ENCODE data around the gene ARAP1. TPM values are rescaled to one million over a fixed set of nuclear protein-coding genes. Genes with fewer than 3 reads are reported as not detected.

The ARAP1 gene
- total RNA-seq, 3 donors from 2014 or later, result 85.9 to 109 (median 97.0) TPM

- DNase-seq (ENCODE audit: low spot score in 2 of 2), result no peak
- intact Hi-C loops (cut with DNase I; ENCODE audit: low total_unique reads), result loop anchor here (10.0 kb wide), 1 partner anchor 1950 kb away; no protein-coding TSS in a partner anchor
- Histone ChIP-seq H3K4me3 (no peak overlapping the region), H3K27ac (no peak overlapping the region), H3K36me3 (no peaks in the 10 kb centered on the region), H3K27me3 (no peaks in the 10 kb centered on the region), H3K9me3 (no peaks in the 10 kb centered on the region), H3K4me1 (no peaks in the 10 kb centered on the region)
- TF ChIP-seq POLR2A (IDR thresholded peaks at IDR 0.05), result no peak
- TF ChIP-seq POLR2AphosphoS5 (IDR thresholded peaks at IDR 0.05), result no peak
- no peak for TF ChIP-seq CTCF (IDR thresholded peaks at IDR 0.05)
Observed at GRCh38 chr11:72655014-72655413, 97.2 kb downstream of the ARAP1 start.

- intact Hi-C loops (cut with DNase I; ENCODE audit: low total_unique reads), result loop anchor here (10.0 kb wide), 1 partner anchor 1949 kb away; no protein-coding TSS in a partner anchor
- Histone ChIP-seq H3K4me3 (no peak overlapping the region), H3K27me3 (no peaks in the 10 kb centered on the region), H3K36me3 (no peaks in the 10 kb centered on the region), H3K27ac (no peak overlapping the region), H3K4me1 (no peaks in the 10 kb centered on the region), H3K9me3 (no peaks in the 10 kb centered on the region)
- TF ChIP-seq POLR2A (IDR thresholded peaks at IDR 0.05), result no peak
- no peak for TF ChIP-seq CTCF (IDR thresholded peaks at IDR 0.05)
- no peak for TF ChIP-seq POLR2AphosphoS5 (IDR thresholded peaks at IDR 0.05)
- no peak for DNase-seq (ENCODE audit: low spot score in 2 of 2)
Observed at GRCh38 chr11:72653649-72654048, 98.6 kb downstream of the ARAP1 start.

GRCh38 chr11:72652873-72653630, 99.2 kb downstream of the ARAP1 start:
- intact Hi-C loops (cut with DNase I; ENCODE audit: low total_unique reads), result loop anchor here (10.0 kb wide), 1 partner anchor 1948 kb away; no protein-coding TSS in a partner anchor
- H3K27me3 ChIP-seq, result no peaks in the 10 kb centered on the region
- H3K4me1 ChIP-seq, result no peaks in the 10 kb centered on the region
- TF ChIP-seq POLR2A (IDR thresholded peaks at IDR 0.05) (no peak), CTCF (IDR thresholded peaks at IDR 0.05) (no peak), POLR2AphosphoS5 (IDR thresholded peaks at IDR 0.05) (no peak)
- no peak overlapping the region for H3K4me3 ChIP-seq
- H3K27ac ChIP-seq, result no peak overlapping the region
- no peaks in the 10 kb centered on the region for H3K36me3 ChIP-seq
- H3K9me3 ChIP-seq, result no peaks in the 10 kb centered on the region
- no peak for DNase-seq (ENCODE audit: low spot score in 2 of 2)

GRCh38 chr11:72652133-72652532, 100.1 kb downstream of the ARAP1 start:
- intact Hi-C loops (cut with DNase I; ENCODE audit: low total_unique reads), result loop anchor here (10.0 kb wide), 1 partner anchor 1947 kb away; no protein-coding TSS in a partner anchor
- Histone ChIP-seq H3K36me3 (no peaks in the 10 kb centered on the region), H3K4me1 (no peaks in the 10 kb centered on the region), H3K4me3 (no peak overlapping the region), H3K27ac (no peak overlapping the region), H3K27me3 (no peaks in the 10 kb centered on the region), H3K9me3 (no peaks in the 10 kb centered on the region)
- no peak for TF ChIP-seq CTCF (IDR thresholded peaks at IDR 0.05)
- TF ChIP-seq POLR2A (IDR thresholded peaks at IDR 0.05), result no peak
- no peak for TF ChIP-seq POLR2AphosphoS5 (IDR thresholded peaks at IDR 0.05)
- no peak for DNase-seq (ENCODE audit: low spot score in 2 of 2)

- Histone ChIP-seq H3K27me3 (no peaks in the 10 kb centered on the region), H3K36me3 (no peaks in the 10 kb centered on the region), H3K4me1 (no peaks in the 10 kb centered on the region), H3K4me3 (no peak overlapping the region), H3K9me3 (no peaks in the 10 kb centered on the region), H3K27ac (no peak overlapping the region)
- no peak for TF ChIP-seq POLR2A (IDR thresholded peaks at IDR 0.05)
- no peak for TF ChIP-seq CTCF (IDR thresholded peaks at IDR 0.05)
- DNase-seq (ENCODE audit: low spot score in 2 of 2), result no peak
- intact Hi-C loops (cut with DNase I; ENCODE audit: low total_unique reads), result no loop called here
Observed at GRCh38 chr11:72649215-72649976, 102.8 kb downstream of the ARAP1 start.
